Neural progenitor cell (in vitro differentiated cells): ENCODE data around the gene RAB18.

Source experiments
- EZH2 ChIP-seq: fragments of 200-600 bp; sonication (generic); IDR thresholded peaks from 2 replicates; pipeline ENCODE4 v1.6.1; 2017; ENCODE audit warnings: antibody characterized with exemption, mild to moderate bottlenecking, moderate library complexity
- EZH2phosphoT487 ChIP-seq: fragments of 200-600 bp; sonication (generic); IDR thresholded peaks from 2 replicates; pipeline ENCODE4 v1.6.1; 2017; ENCODE audit warnings: antibody characterized with exemption
- TF ChIP-seq, protein P1 (sequence below): fragments of 200-600 bp; sonication (generic); IDR thresholded peaks from 2 replicates; pipeline ENCODE4 v1.5.1; 2017; ENCODE audit warnings: antibody characterized with exemption, mild to moderate bottlenecking

DNA sequence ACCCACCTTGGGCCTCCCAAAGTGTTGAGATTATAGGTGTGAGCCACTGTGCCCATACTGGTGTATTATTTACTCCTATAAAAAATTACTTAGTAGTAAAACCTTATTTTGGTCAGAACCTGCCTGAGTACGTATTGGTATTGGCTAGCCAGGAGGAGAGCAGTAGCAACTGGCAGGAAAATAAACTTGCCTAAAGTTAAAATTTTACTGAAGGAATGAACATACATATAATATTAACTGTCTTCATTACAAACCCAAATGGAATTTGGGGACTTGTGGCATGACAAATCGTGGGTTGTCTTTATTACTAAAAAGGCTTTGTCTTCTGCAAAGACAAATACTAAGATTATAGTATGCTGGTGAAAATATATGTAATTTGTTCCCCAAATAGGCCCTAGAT is 8.4 kb downstream of the RAB18 start:
- TF ChIP-seq, protein P1, sequence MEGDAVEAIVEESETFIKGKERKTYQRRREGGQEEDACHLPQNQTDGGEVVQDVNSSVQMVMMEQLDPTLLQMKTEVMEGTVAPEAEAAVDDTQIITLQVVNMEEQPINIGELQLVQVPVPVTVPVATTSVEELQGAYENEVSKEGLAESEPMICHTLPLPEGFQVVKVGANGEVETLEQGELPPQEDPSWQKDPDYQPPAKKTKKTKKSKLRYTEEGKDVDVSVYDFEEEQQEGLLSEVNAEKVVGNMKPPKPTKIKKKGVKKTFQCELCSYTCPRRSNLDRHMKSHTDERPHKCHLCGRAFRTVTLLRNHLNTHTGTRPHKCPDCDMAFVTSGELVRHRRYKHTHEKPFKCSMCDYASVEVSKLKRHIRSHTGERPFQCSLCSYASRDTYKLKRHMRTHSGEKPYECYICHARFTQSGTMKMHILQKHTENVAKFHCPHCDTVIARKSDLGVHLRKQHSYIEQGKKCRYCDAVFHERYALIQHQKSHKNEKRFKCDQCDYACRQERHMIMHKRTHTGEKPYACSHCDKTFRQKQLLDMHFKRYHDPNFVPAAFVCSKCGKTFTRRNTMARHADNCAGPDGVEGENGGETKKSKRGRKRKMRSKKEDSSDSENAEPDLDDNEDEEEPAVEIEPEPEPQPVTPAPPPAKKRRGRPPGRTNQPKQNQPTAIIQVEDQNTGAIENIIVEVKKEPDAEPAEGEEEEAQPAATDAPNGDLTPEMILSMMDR, result no peak
- no peak for TF ChIP-seq EZH2
- TF ChIP-seq EZH2phosphoT487, result no peak
